GM19468 (cell line): ENCODE data around the gene EXOC4.
"Not testable (repeated sequence)": the region's sequence is repeated elsewhere in the genome, so short reads cannot be mapped to it uniquely, and the experiment has no call there.

Experiments
- ATAC-seq: cut with Tn5 transposase; IDR thresholded peaks from one replicate; pipeline ENCODE4 v1.9.1; 2021; ENCODE audit warnings: mild to moderate bottlenecking, moderate library complexity, moderate number of reproducible peaks; ENCODE audit not compliant: unreplicated experiment; ENCODE audit errors: extremely low read depth

Gene EXOC4

GRCh38 chr7:133590795-133591194 lies 337.9 kb downstream of the EXOC4 start:
- no peak for ATAC-seq

- no peak for ATAC-seq
These were observed 338.9 kb downstream of the EXOC4 start for GRCh38 chr7:133591704-133592340.

- no peak for ATAC-seq
These were observed 340.7 kb downstream of the EXOC4 start for GRCh38 chr7:133593561-133593960.

- no peak for ATAC-seq
These were observed 348.7 kb downstream of the EXOC4 start for GRCh38 chr7:133601617-133602016.

GRCh38 chr7:133602291-133602690 lies 349.4 kb downstream of the EXOC4 start:
- ATAC-seq = no peak

- ATAC-seq = no peak
These were observed 354.1 kb downstream of the EXOC4 start for GRCh38 chr7:133606991-133607390.

- no peak for ATAC-seq
These were observed 356.9 kb downstream of the EXOC4 start for GRCh38 chr7:133609806-133610205.

GRCh38 chr7:133611955-133612354 lies 359.1 kb downstream of the EXOC4 start:
- no peak for ATAC-seq

GRCh38 chr7:133613250-133613790 lies 360.4 kb downstream of the EXOC4 start:
- ATAC-seq = no peak

- ATAC-seq = no peak
These were observed 361.4 kb downstream of the EXOC4 start for GRCh38 chr7:133614251-133614650.

GRCh38 chr7:133618970-133619369 lies 366.1 kb downstream of the EXOC4 start:
- ATAC-seq = no peak

GRCh38 chr7:133619491-133619890 lies 366.6 kb downstream of the EXOC4 start:
- ATAC-seq = no peak

GRCh38 chr7:133623721-133624120 lies 370.8 kb downstream of the EXOC4 start:
- no peak for ATAC-seq

- ATAC-seq = no peak
These were observed 372.2 kb downstream of the EXOC4 start for GRCh38 chr7:133625046-133625445.

- ATAC-seq = no peak
These were observed 376.8 kb downstream of the EXOC4 start for GRCh38 chr7:133629701-133630100.

GRCh38 chr7:133633055-133633454 lies 380.2 kb downstream of the EXOC4 start:
- ATAC-seq = no peak

- no peak for ATAC-seq
These were observed 382.7 kb downstream of the EXOC4 start for GRCh38 chr7:133635541-133635940.

- ATAC-seq = no peak
These were observed 386.0 kb downstream of the EXOC4 start for GRCh38 chr7:133638857-133639256.

- ATAC-seq = no peak
These were observed 388.6 kb downstream of the EXOC4 start for GRCh38 chr7:133641436-133641835.

GRCh38 chr7:133642907-133643306 lies 390.0 kb downstream of the EXOC4 start:
- no peak for ATAC-seq

- ATAC-seq = not testable (repeated sequence)
These were observed 390.8 kb downstream of the EXOC4 start for GRCh38 chr7:133643652-133644051.

GRCh38 chr7:133645884-133646391 lies 393.1 kb downstream of the EXOC4 start:
- no peak for ATAC-seq
